ENCODE data around the gene ZNF850. TPM values are rescaled to one million over a fixed set of nuclear protein-coding genes. Genes with fewer than 3 reads are reported as not detected.

Gene ZNF850
- total and polyA plus RNA-seq, 4 experiments from 2014 or later: 1.5 to 5.4 (median 3.7) TPM; not detected in 1

DNA sequence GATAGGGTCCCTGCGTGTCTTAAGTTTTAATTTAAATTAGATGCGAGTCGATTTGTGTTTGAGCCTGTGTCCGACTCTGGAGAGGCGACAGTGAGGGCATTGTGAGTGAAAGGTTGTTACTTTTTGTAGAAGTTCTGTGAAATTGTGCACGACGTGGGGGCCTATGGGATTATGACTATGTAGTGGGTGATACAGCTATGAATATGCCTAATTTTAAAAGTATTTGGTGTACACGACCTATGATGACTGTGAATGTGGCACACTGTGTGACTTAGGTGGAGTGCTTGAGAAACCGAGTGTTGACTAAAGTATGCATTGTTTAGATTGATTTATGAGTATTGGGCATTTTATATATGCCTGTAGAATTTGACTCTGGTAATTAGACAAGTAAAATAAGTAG, 84.5 kb downstream of the ZNF850 start:
- DNase-seq: no peak
- H3K27ac ChIP-seq (ENCODE audit: low read depth, low read length): peak overlapping the region; percentile 75
- Mint-ChIP-seq H3K4me3 (peak overlapping the region; percentile 97 to 100 (median 99)), H3K9me3 (peaks cover 6 to 40% (median 16%) of the 10 kb centered on the region in 8 donors), H3K36me3 (peaks cover 48 to 63% of the 10 kb centered on the region in 2 donors), H3K27ac (peak overlapping the region; percentile 95 to 99 (median 97)), H3K4me1 (peaks cover 22 to 49% (median 29%) of the 10 kb centered on the region in 4 donors), H3K27me3 (no peaks in the 10 kb centered on the region)
- ChIA-PET CTCF (ENCODE audit: partially characterized antibody) (interaction anchor here (0.7 kb wide), 1 partner anchor 160 kb away, joined by 3 read pairs; no protein-coding TSS in a partner anchor), POLR2A (ENCODE audit: partially characterized antibody) (interaction anchor here (0.6 to 2.1 kb wide), 4 partner anchors 150 to 969 kb away, joined by 3 to 8 read pairs (median 3); partner anchors contain the start of gene ZNF790)
- H3K9me3 ChIP-seq (ENCODE audit: control insufficient read depth in 1 of 2, low read length in 2 of 2): no peaks in the 10 kb centered on the region
- peaks cover 22% of the 10 kb centered on the region for H3K4me1 ChIP-seq (ENCODE audit: insufficient read depth, low read length)
- H3K27me3 ChIP-seq (ENCODE audit: insufficient read depth, low read length): no peaks in the 10 kb centered on the region
- intact Hi-C loops (cut with micrococcal nuclease): loop anchor here (5.0 to 10.0 kb wide), 3 partner anchors 201 to 1089 kb away; partner anchors contain the start of genes ZNF383, ZNF566, ZNF573 and ZNF585B
- peaks cover 20% of the 10 kb centered on the region for H3K36me3 ChIP-seq (ENCODE audit: insufficient read depth, low read length)
- peak overlapping the region; percentile 62 to 80 for H3K4me3 ChIP-seq (ENCODE audit: low read length in 2 of 2)

DNA sequence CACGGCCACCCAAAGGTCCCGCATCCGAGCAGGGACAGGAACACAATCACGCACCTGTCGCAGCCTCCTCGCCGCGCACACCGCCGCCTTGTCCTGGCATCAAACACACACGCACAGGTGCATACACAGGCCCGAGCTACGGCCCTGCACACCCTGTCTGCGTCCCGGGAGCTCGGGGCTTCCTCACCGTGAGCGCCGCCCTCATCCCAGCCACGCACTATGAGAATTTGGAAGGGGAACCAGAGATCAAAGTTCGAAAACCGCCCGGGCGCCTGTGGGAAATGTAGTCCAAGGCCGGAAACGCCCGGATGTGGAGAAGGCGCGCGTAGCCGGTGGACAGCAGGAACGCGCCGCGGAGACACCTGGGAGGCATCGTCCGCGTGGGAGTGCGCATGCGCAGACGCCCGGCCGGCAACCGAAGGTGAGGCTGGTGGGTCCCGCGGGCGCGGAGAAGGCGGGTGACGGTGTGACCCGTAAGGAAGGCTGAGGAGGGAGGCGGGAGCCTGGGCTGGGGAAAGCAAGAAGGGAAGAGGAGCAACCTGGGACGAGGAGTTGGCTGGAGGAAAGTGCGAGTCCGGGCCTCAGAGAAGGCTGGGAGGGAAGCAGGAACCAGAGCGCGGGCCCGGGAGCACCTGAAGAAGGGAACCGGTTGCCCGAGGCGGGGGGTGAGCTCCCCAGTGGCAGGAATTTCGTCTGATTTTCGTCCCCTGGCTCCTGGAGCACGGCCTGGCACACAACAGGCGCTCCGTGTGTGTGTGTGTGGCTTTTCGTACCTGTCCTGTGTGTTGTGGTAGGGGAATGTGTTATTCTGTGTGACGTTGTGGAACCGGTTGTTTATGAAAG, 85.2 kb downstream of the ZNF850 start, which contains the start of gene ZNF567:
TSS of gene ZNF567 (plus strand) at position 399 of the 843 bp plus-strand sequence. CDS start 7,256 bp downstream, outside the sequence.
- Histone ChIP-seq H3K27ac (ENCODE audit: low read depth, low read length) (peak within 1 kb of the TSS; percentile 75), H3K9me3 (ENCODE audit: control insufficient read depth in 1 of 2, low read length in 2 of 2) (no peaks in the 10 kb centered on the region), H3K27me3 (ENCODE audit: insufficient read depth, low read length) (no peaks in the 10 kb centered on the region), H3K36me3 (ENCODE audit: insufficient read depth, low read length) (peaks cover 16% of the 10 kb centered on the region), H3K4me1 (ENCODE audit: insufficient read depth, low read length) (peaks cover 22% of the 10 kb centered on the region), H3K4me3 (ENCODE audit: low read length in 2 of 2) (peak within 1 kb of the TSS; percentile 62 to 80)
- peaks cover 6 to 35% (median 16%) of the 10 kb centered on the region in 8 donors for H3K9me3 Mint-ChIP-seq
- intact Hi-C loops (cut with micrococcal nuclease): loop anchor here (1.0 to 10.0 kb wide), 12 partner anchors 21 to 1090 kb away; partner anchors contain the start of genes ZFP14, ZNF260, ZNF345 and ZNF382
- H3K27ac Mint-ChIP-seq: peak within 1 kb of the TSS; percentile 95 to 99 (median 97)
- ChIA-PET CTCF (ENCODE audit: partially characterized antibody) (interaction anchor here (0.7 kb wide), 1 partner anchor 159 kb away, joined by 3 read pairs; no protein-coding TSS in a partner anchor), POLR2A (ENCODE audit: partially characterized antibody) (interaction anchor here (0.5 to 2.5 kb wide), 13 partner anchors 21 to 1218 kb away, joined by 3 to 11 read pairs (median 5); partner anchors contain the start of genes ZNF146, ZNF260, ZNF345 and ZNF382)
- H3K27me3 Mint-ChIP-seq: no peaks in the 10 kb centered on the region
- H3K36me3 Mint-ChIP-seq: peaks cover 44 to 60% of the 10 kb centered on the region in 2 donors
- H3K4me3 Mint-ChIP-seq: peak within 1 kb of the TSS; percentile 97 to 100 (median 99)
- peaks cover 22 to 49% (median 30%) of the 10 kb centered on the region in 4 donors for H3K4me1 Mint-ChIP-seq
- DNase-seq: peak; percentile 94 to 96 (median 95)

DNA sequence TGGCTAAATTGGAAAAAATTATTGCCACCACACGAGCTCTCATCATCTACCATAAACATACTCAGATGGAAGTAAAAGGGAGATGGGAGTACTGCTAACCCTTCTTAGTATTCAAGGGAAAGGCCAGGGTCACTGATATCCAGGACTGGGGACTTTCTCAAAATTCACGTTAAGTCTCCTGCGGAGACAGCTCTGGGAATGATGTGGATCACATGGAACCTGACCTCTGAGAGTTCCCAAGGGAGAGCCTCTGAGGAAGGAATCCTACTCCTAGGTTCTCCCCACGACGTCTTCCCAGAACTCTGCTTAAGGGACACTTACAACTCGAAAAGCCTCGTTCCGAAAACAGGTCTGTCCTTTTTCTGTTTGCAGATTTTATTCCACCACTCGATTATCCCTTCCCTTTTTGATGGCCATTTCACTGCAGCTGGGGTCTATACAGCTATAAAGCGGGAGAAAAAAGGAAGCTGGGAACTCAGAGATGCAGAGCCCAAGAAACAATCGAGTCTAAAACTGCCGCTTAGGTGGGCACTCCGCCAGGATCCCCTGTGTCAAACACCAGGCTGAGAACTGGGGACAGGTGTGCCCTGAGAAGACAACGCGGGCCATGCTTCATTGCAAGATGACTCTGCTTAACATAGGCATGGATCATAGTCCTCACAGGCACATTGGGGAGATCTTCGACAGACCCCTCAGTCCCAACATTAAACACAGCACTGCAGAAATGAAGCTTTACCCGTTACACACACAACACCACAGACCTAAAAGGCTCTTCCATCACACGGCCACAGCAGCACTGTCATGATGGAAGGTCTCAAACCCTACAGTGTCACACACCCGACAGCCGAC, 86.0 kb downstream of the ZNF850 start:
- Mint-ChIP-seq H3K4me1 (peaks cover 22 to 49% (median 31%) of the 10 kb centered on the region in 4 donors), H3K27ac (peak overlapping the region; percentile 95 to 99 (median 97)), H3K4me3 (peak overlapping the region; percentile 97 to 100 (median 99)), H3K9me3 (peaks cover under 1 to 33% (median 14%) of the 10 kb centered on the region in 8 donors), H3K27me3 (no peaks in the 10 kb centered on the region), H3K36me3 (peaks cover 44 to 58% of the 10 kb centered on the region in 2 donors)
- Histone ChIP-seq H3K36me3 (ENCODE audit: insufficient read depth, low read length) (peaks cover 16% of the 10 kb centered on the region), H3K27me3 (ENCODE audit: insufficient read depth, low read length) (no peaks in the 10 kb centered on the region), H3K27ac (ENCODE audit: low read depth, low read length) (peak overlapping the region; percentile 75), H3K4me1 (ENCODE audit: insufficient read depth, low read length) (peaks cover 22% of the 10 kb centered on the region), H3K4me3 (ENCODE audit: low read length in 2 of 2) (peak overlapping the region; percentile 62 to 80), H3K9me3 (ENCODE audit: control insufficient read depth in 1 of 2, low read length in 2 of 2) (no peaks in the 10 kb centered on the region)
- DNase-seq: no peak
- intact Hi-C loops (cut with micrococcal nuclease): loop anchor here (1.0 to 10.0 kb wide), 12 partner anchors 20 to 1091 kb away; partner anchors contain the start of genes ZFP14, ZNF260, ZNF345 and ZNF382
- ChIA-PET CTCF (ENCODE audit: partially characterized antibody) (no interaction called here), POLR2A (ENCODE audit: partially characterized antibody) (interaction anchor here (0.6 to 2.5 kb wide), 11 partner anchors 20 to 908 kb away, joined by 3 to 11 read pairs (median 5); partner anchors contain the start of genes ZNF146, ZNF260, ZNF345 and ZNF382)

DNA sequence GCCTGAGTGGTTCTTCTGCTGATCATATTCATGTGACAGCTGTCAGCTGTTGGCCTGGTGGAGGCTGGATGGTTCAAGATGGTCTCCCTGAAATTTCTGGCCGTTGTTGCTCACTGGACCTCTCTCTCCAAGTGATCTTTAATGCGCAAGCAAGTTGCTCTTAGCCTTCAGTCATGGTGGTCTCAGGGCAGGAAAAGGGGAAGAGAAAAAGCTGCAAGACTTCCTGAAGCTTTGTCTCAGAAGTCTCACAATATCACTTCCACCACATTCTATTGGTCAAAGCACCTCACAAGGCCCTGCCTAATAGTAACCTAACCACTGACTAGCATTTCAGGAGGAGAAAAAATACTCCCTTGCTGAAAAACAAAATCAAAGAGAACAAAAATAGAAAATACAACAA, 86.8 kb downstream of the ZNF850 start:
- ChIA-PET CTCF (ENCODE audit: partially characterized antibody) (no interaction called here), POLR2A (ENCODE audit: partially characterized antibody) (interaction anchor here (1.9 to 2.5 kb wide), 3 partner anchors 81 to 909 kb away, joined by 6 to 11 read pairs (median 10); partner anchors contain the start of genes ZNF382, ZNF540, ZNF566 and ZNF571)
- H3K9me3 ChIP-seq (ENCODE audit: control insufficient read depth in 1 of 2, low read length in 2 of 2): no peaks in the 10 kb centered on the region
- peaks cover 22% of the 10 kb centered on the region for H3K4me1 ChIP-seq (ENCODE audit: insufficient read depth, low read length)
- peaks cover 46 to 57% of the 10 kb centered on the region in 2 donors for H3K36me3 Mint-ChIP-seq
- H3K27me3 ChIP-seq (ENCODE audit: insufficient read depth, low read length): no peaks in the 10 kb centered on the region
- H3K4me3 ChIP-seq (ENCODE audit: low read length in 2 of 2): no peak overlapping the region
- peaks cover 0 to 36% (median 15%) of the 10 kb centered on the region in 8 donors for H3K9me3 Mint-ChIP-seq
- intact Hi-C loops (cut with micrococcal nuclease): loop anchor here (2.0 to 10.0 kb wide), 4 partner anchors 157 to 1091 kb away; partner anchors contain the start of genes ZNF260, ZNF383, ZNF566 and ZNF573
- H3K27me3 Mint-ChIP-seq: no peaks in the 10 kb centered on the region
- peak overlapping the region in 3 of 7 donors; percentile 44 to 96 (median 68) for H3K27ac Mint-ChIP-seq
- no peak for DNase-seq
- no peak overlapping the region for H3K27ac ChIP-seq (ENCODE audit: low read depth, low read length)
- H3K36me3 ChIP-seq (ENCODE audit: insufficient read depth, low read length): peaks cover 15% of the 10 kb centered on the region
- H3K4me3 Mint-ChIP-seq: peak overlapping the region; percentile 73 to 100 (median 99)
- peaks cover 22 to 49% (median 31%) of the 10 kb centered on the region in 4 donors for H3K4me1 Mint-ChIP-seq

DNA sequence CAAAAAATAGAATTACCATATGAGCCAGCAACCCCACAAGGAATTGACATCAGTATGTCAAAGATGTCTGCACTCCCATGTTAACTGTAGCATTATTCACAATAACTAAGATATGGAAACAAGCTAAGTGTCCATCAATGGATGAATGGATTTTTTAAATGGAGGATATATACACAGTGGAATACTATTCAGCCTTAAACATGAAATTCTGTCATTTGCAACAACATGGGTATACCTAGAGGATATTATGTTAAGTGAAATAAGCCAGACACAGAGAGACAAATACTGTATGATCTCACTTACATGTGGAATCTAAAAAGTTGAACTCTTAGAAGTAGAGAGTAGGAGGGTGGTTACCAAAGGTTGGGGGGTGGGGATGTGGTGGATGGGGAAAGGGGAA, 93.2 kb downstream of the ZNF850 start:
- peaks cover 0 to 14% of the 10 kb centered on the region in 2 donors for H3K9me3 ChIP-seq (ENCODE audit: control insufficient read depth in 1 of 2, low read length in 2 of 2)
- Mint-ChIP-seq H3K27ac (no peak overlapping the region), H3K4me1 (peaks cover 0 to 4% (median 2%) of the 10 kb centered on the region in 4 donors), H3K9me3 (peaks cover 4 to 57% (median 34%) of the 10 kb centered on the region in 8 donors), H3K27me3 (no peaks in the 10 kb centered on the region), H3K36me3 (peaks cover 43 to 56% of the 10 kb centered on the region in 2 donors), H3K4me3 (no peak overlapping the region)
- H3K27me3 ChIP-seq (ENCODE audit: insufficient read depth, low read length): no peaks in the 10 kb centered on the region
- intact Hi-C loops (cut with micrococcal nuclease): no loop called here
- no peak overlapping the region for H3K27ac ChIP-seq (ENCODE audit: low read depth, low read length)
- no peaks in the 10 kb centered on the region for H3K4me1 ChIP-seq (ENCODE audit: insufficient read depth, low read length)
- ChIA-PET CTCF (ENCODE audit: partially characterized antibody) (no interaction called here), POLR2A (ENCODE audit: partially characterized antibody) (no interaction called here)
- H3K4me3 ChIP-seq (ENCODE audit: low read length in 2 of 2): no peak overlapping the region
- H3K36me3 ChIP-seq (ENCODE audit: insufficient read depth, low read length): no peaks in the 10 kb centered on the region
- no peak for DNase-seq

- Mint-ChIP-seq H3K36me3 (peaks cover 51 to 66% of the 10 kb centered on the region in 2 donors), H3K9me3 (peaks cover 2 to 76% (median 48%) of the 10 kb centered on the region in 8 donors), H3K27ac (no peak overlapping the region), H3K27me3 (no peaks in the 10 kb centered on the region), H3K4me1 (peaks cover 1 to 9% (median 2%) of the 10 kb centered on the region in 4 donors), H3K4me3 (no peak overlapping the region)
- H3K27ac ChIP-seq (ENCODE audit: low read depth, low read length): no peak overlapping the region
- H3K27me3 ChIP-seq (ENCODE audit: insufficient read depth, low read length): no peaks in the 10 kb centered on the region
- no peak overlapping the region for H3K4me3 ChIP-seq (ENCODE audit: low read length in 2 of 2)
- ChIA-PET POLR2A (ENCODE audit: partially characterized antibody) (no interaction called here), CTCF (ENCODE audit: partially characterized antibody) (no interaction called here)
- H3K9me3 ChIP-seq (ENCODE audit: control insufficient read depth in 1 of 2, low read length in 2 of 2): peaks cover 0 to 32% of the 10 kb centered on the region in 2 donors
- intact Hi-C loops (cut with micrococcal nuclease): no loop called here
- no peaks in the 10 kb centered on the region for H3K36me3 ChIP-seq (ENCODE audit: insufficient read depth, low read length)
- no peak for DNase-seq
- peaks cover 1% of the 10 kb centered on the region for H3K4me1 ChIP-seq (ENCODE audit: insufficient read depth, low read length)
These were observed 98.4 kb downstream of the ZNF850 start for GRCh38 chr19:36674201-36674600.

Measured in CD4-positive, alpha-beta memory T cell (primary cell).